Cerebellar cortex (tissue), 1 donor: ENCODE measurements around the gene SELENOS.
"Not testable (repeated sequence)": the region's sequence is repeated elsewhere in the genome, so short reads cannot be mapped to it uniquely, and the experiment has no call there.

Source experiments
- DNase-seq: peaks from one replicate; pipeline ENCODE4 v3.0.0-alpha.2; 2015; ENCODE audit warnings: low spot score

Gene SELENOS

GRCh38 chr15:101309436-101310160, 32.3 kb upstream of the SELENOS start:
- no peak for DNase-seq

- no peak for DNase-seq
Observed at GRCh38 chr15:101308604-101309435, 31.5 kb upstream of the SELENOS start.

- no peak for DNase-seq
Observed at GRCh38 chr15:101307897-101308603, 30.8 kb upstream of the SELENOS start.

- no peak for DNase-seq
Observed at GRCh38 chr15:101307048-101307896, 30.0 kb upstream of the SELENOS start.

GRCh38 chr15:101306341-101307047, 29.2 kb upstream of the SELENOS start:
- DNase-seq, result no peak

- no peak for DNase-seq
Observed at GRCh38 chr15:101305820-101306255, 28.6 kb upstream of the SELENOS start.

- DNase-seq, result no peak
Observed at GRCh38 chr15:101303408-101303807, 26.1 kb upstream of the SELENOS start.

- no peak for DNase-seq
Observed at GRCh38 chr15:101296418-101297405, 19.4 kb upstream of the SELENOS start.

GRCh38 chr15:101295607-101296161, 18.4 kb upstream of the SELENOS start:
- DNase-seq, result no peak

GRCh38 chr15:101294731-101295606, 17.7 kb upstream of the SELENOS start, which contains the start of gene SNRPA1:
Gene SNRPA1, minus strand, starts transcription at chr15:101295248. Its CDS starts 70 bp downstream, at chr15:101295178.
- peak; percentile 87 for DNase-seq

- no peak for DNase-seq
Observed at GRCh38 chr15:101293122-101293521, 15.8 kb upstream of the SELENOS start.

- peak; percentile 30 for DNase-seq
Observed at GRCh38 chr15:101288905-101289513, 11.7 kb upstream of the SELENOS start.

GRCh38 chr15:101287342-101287741, 10.1 kb upstream of the SELENOS start:
- DNase-seq, result not testable (repeated sequence)

GRCh38 chr15:101286471-101287114, 9.3 kb upstream of the SELENOS start:
- no peak for DNase-seq

GRCh38 chr15:101283931-101284330, 6.6 kb upstream of the SELENOS start:
- no peak for DNase-seq

GRCh38 chr15:101280007-101280406, 2.7 kb upstream of the SELENOS start:
- DNase-seq, result no peak

GRCh38 chr15:101277943-101278564, 769 bp upstream of the SELENOS start:
- no peak for DNase-seq
